GM19239 (cell line): ENCODE measurements around the gene SHROOM3.

Experiments used
- DNase-seq: peaks from one replicate; pipeline ENCODE4 v3.0.0; 2011; ENCODE audit warnings: low spot score; ENCODE audit not compliant: insufficient read length
- FAIRE-seq: peaks from 2 replicates; lab custom pipeline; 2011; peaks lifted over from hg19 to GRCh38; lab: Jason Lieb, UNC

Gene SHROOM3

GRCh38 chr4:76831711-76832373, 396.8 kb downstream of the SHROOM3 start:
- no peak for FAIRE-seq
- no peak for DNase-seq
